GM19035 (cell line): ENCODE measurements around the gene SLC7A9.
"Not testable (repeated sequence)": the region's sequence is repeated elsewhere in the genome, so short reads cannot be mapped to it uniquely, and the experiment has no call there.

Experiments
- ATAC-seq: cut with Tn5 transposase; IDR thresholded peaks from one replicate; pipeline ENCODE4 v1.9.1; 2021; ENCODE audit not compliant: unreplicated experiment

Gene SLC7A9

DNA sequence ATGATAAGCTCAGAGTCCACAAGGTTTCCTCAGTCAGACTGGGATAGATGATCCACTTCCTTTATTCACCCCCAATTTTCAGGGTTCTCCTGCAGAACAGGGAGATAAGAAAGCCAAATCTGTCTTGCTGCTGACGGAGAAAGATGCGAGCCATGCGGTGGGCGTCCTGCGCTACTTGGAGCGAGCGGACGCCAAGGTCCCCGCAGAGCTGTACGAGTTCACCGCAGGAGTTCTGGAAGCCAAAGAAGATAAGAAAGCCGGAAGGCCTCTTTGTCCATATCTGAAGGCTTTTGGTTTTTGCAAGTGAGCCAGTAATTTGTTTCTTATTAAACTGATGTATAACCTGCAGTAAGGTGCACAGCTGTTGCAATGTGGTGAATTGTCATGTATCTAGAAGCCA, 66.7 kb downstream of the SLC7A9 start:
- no peak for ATAC-seq

DNA sequence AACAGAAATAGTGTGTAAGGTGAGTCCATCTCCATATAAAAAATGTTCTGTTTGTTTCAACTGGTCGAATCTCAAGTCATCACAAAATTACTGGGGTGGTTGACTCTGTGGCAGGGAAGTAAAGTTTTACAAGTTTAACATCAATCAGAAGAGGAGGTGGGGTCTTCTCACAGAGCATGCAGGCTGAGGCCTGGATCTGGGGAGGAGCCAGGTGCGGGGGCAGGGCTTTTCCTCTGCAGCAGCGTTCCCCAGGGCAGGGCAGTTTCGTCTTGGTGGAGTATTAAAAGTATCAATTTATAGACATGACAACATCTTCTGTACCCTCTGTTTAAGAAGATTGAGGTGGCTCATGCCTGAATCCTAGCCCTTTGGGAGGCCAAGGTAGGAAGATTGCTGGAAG, 68.8 kb downstream of the SLC7A9 start:
- no peak for ATAC-seq

DNA sequence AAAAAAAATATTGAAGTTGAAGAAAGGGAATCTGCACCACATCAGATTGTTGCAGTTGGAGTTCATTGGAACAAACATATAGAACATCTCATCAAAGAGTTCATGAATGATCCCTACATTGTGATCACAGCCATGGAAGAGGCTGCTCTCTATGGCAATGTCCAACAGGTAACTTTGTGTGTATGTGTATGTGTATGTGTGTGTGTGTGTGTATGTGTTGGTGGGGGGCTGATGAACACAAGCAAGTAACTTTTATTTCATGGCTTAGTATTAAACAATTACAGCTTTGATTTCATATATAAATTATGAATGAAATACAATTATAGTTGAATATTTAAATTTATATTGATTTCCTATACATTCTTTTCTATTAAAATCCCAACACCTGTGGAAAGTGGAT, 69.4 kb downstream of the SLC7A9 start:
- ATAC-seq = no peak

DNA sequence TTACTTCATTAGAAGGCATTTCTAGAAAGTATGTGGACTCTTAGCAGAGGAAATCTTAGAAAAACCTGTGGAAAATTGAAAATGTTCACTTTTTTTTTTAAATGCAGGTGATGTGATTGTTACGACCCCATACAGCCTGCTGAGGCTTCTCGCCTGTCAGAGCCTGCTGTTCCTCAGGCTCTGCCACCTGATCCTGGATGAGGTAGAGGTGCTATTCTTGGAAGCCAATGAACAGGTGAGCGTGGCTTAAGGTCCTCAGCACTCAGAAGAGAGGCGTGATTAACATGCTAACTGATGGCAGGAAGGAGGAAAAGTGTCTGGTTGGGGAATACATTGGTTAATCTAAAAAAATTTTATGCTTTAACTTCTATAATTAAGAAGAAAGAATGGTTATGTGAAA, 71.4 kb downstream of the SLC7A9 start:
- no peak for ATAC-seq

DNA sequence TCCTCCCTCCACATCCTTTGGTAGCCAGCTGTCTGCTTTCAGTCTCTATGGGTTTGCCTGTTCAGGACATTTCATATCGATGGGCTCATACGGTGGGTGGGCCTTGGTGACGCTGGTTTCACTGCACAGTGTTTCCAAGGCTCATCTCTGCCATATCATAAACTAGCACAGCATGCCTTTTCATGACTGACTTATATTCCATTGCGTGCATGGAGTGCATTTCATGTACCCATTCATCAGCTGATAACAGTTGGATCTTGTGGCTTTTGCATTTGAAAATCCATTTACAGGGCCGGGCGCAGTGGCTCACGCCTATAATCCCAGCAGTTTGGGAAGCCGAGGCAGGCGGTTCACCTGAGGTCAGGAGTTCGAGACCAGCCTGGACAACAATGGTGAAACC, 80.1 kb downstream of the SLC7A9 start:
- ATAC-seq = no peak

DNA sequence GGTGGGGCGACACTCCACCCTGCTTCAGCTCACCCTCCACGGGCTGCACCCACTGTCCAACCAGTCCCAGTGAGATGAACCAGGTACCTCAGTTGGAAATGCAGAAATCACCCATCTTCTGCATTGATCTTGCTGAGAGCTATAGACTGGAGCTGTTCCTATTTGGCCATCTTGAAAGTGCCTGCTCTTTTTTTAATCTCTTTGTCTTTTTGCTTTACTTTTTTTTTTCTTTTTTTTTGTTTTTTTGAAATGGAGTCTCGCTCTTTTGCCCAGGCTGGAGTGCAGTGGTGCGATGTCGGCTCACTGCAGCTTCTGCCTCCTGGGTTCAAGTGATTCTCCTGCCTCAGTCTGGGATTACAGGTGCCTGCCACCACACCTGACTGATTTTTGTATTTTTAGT, 81.7 kb downstream of the SLC7A9 start:
- ATAC-seq = not testable (repeated sequence)

DNA sequence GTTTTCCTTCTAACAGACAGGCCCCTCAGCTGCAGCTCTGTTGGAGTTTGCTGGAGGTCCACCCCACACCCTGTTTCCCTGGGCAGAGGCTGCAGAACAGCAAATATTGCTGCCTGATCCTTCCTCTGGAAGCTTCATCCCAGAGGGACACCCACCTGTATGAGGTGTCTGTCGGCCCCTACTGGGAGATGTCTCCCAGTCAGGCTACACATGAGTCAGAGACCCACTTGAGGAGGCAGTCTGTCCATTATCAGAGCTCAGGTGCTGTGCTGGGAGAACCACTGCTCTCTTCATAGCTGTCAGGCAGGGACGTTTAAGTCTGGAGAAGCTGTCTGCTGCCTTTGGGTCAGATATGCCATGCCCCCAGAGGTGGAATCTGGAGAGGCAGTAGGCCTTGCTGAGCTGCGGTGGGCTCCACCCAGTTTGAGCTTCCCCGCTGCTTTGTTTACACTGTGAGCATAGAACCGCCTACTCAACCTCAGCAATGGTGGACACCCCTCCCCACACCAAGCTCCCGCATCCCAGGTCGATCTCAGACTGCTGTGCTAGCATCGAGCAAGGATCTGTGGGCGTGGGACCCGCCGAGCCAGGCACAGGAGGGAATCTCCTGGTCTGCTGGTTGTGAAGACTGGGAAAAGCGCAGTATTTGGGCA, 82.3 kb downstream of the SLC7A9 start:
- not testable (repeated sequence) for ATAC-seq

DNA sequence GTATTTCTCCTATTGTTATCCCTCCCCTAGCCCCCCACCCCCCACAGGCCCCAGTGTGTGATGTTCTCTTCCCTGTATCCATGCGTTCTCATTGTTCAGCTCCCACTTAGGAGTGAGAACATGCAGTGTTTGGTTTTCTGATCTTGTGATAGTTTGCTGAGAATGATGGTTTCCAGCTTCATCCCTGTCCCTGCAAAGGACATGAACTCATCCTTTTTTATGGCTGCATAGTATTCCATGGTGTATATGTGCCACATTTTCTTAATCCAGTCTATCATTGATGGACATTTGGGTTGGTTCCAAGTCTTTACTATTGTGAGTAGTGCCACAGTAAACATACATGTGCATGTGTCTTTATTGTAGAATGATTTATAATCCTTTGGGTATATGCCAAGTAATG, 87.5 kb downstream of the SLC7A9 start:
- not testable (repeated sequence) for ATAC-seq

DNA sequence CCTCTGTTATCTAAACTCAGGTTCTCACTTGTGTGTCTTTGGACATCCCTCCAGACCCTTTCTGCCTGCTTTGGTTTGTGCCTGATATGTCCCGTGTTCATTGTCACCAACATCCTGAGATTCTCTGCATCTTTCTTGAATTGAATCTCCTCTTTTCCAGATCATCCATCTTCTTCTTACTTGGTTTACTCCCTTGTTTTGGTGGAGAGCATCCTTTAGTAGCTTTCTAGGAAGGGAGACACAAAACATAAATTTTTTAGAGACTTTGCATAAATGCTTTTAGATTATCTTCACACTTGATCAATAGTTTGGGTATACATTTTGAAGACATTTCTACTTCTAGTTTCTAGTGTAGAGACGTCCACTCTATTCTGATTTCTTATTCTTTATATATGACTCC, 88.3 kb downstream of the SLC7A9 start:
- no peak for ATAC-seq
